Retinal pigment epithelial cell (primary cell): ENCODE measurements around the gene NOS1AP.

ENCODE experiments used
- DNase-seq: peaks from one replicate; pipeline ENCODE4 v3.0.0-alpha.2; 2010; ENCODE audit warnings: low read depth
- H3K4me3 ChIP-seq: 2 replicates; pipeline ENCODE4 v1.5.1; 2011; ENCODE audit warnings: mild to moderate bottlenecking, low read length, control low read depth, moderate library complexity
- CTCF ChIP-seq: conservative IDR thresholded peaks from 2 replicates; pipeline ENCODE4 v1.5.1; 2011; ENCODE audit warnings: low read depth, low read length, control low read depth, inconsistent platforms

The NOS1AP gene

GRCh38 chr1:162314206-162314605 lies 244.7 kb downstream of the NOS1AP start:
- no peak for TF ChIP-seq CTCF
- DNase-seq, result no peak
- H3K4me3 ChIP-seq, result no peak overlapping the region

GRCh38 chr1:162315673-162316072 lies 246.2 kb downstream of the NOS1AP start:
- no peak overlapping the region for H3K4me3 ChIP-seq
- DNase-seq, result no peak
- no peak for TF ChIP-seq CTCF

DNA sequence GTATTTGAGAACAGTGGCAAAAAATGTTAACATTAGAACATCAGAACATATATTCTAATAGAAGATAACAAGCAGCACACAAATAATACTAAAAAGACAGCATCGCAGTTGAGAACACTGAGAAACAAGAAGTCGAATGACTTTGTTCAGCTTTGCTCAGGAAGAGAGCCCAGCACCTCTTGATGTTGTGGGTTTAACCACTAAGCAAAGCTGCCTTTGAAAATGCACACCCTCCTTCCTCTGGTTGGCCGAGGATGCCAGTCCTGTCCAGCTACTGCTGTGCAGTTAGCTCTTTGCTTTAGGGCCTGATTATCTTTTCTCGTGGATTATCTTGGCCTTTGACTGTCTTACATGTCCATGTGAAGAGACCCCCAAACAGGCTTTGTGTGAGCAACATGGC lies 246.7 kb downstream of the NOS1AP start:
- no peak for DNase-seq
- no peak for TF ChIP-seq CTCF
- H3K4me3 ChIP-seq, result no peak overlapping the region

- no peak for TF ChIP-seq CTCF
- no peak for DNase-seq
- no peak overlapping the region for H3K4me3 ChIP-seq
Observed at GRCh38 chr1:162317621-162318020, 248.1 kb downstream of the NOS1AP start.

- TF ChIP-seq CTCF, result no peak
- H3K4me3 ChIP-seq, result no peak overlapping the region
- DNase-seq, result no peak
Observed at GRCh38 chr1:162319493-162320175, 250.1 kb downstream of the NOS1AP start.

DNA sequence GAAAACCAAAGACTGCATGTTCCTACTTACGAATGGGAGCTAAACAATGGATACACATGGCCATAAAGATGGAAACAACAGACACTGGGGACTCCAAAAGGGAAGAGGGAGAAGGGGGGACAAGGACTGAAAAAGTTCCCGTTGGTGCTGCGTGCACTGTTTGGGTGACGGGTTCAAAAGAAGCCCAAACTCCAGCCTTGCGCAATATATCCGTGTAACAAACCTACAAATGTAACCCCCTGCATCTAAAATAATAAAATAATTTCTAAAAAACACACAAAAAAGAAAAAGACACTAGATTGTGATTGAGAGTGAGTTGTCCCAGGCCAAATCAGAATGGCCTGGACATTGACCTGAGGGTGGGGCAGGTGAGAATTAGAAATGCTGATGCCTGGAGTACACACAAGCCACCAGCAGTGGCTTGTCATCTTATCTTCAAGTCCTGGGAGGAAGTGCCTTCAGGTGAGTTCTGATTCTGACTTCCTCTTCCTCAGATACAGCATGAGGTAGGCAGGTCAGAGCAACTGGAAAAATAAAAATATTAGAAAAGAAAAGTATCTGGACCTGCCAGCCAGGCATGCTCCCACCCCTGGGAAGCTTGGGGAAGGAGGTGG lies 252.4 kb downstream of the NOS1AP start:
- H3K4me3 ChIP-seq, result no peak overlapping the region
- no peak for TF ChIP-seq CTCF
- no peak for DNase-seq

GRCh38 chr1:162323023-162323422 lies 253.5 kb downstream of the NOS1AP start:
- TF ChIP-seq CTCF, result no peak
- no peak overlapping the region for H3K4me3 ChIP-seq
- DNase-seq, result no peak
